ENCODE results near the gene GDF9.

GDF9 gene, protein sequence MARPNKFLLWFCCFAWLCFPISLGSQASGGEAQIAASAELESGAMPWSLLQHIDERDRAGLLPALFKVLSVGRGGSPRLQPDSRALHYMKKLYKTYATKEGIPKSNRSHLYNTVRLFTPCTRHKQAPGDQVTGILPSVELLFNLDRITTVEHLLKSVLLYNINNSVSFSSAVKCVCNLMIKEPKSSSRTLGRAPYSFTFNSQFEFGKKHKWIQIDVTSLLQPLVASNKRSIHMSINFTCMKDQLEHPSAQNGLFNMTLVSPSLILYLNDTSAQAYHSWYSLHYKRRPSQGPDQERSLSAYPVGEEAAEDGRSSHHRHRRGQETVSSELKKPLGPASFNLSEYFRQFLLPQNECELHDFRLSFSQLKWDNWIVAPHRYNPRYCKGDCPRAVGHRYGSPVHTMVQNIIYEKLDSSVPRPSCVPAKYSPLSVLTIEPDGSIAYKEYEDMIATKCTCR

DNA sequence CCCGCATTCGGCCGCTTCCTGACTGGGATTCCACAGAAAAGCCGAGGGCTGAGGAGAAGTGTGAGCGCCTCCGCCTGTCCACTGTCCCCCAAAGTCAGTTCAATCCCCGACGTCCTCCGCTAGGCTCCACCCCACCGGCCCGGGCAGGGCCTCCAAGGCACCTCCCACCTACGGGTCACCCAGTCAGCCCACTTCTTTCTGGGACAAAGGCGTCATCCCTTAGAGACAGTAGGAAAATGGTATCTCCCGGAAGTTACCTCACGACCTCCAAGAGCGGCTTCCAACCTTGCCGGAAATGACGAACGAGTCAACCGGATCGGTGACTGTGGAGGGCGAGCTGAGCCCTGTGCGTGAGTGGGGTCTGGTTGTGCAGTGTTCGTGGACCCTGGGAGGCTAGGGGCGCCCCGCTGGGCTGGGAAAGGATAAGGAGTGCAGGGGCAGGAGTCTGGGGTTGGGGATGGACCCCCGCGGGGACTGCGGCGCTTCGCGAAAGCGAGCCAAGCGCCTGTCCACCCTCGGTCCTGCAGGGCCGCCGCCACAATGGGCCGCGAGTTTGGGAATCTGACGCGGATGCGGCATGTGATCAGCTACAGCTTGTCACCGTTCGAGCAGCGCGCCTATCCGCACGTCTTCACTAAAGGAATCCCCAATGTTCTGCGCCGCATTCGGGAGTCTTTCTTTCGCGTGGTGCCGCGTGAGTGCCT is at the start of gene GDF9, which contains the start of gene UQCRQ:
Gene GDF9 (minus strand): TSS at position 128 of the 704 bp plus-strand sequence. CDS start 1,936 bp downstream, outside the sequence.
Gene UQCRQ (plus strand): TSS at position 301 of the 704 bp plus-strand sequence. CDS start 240 bp downstream, at position 541.
- peak; percentile 83 for DNase-seq (ENCODE audit: low read depth)

DNA sequence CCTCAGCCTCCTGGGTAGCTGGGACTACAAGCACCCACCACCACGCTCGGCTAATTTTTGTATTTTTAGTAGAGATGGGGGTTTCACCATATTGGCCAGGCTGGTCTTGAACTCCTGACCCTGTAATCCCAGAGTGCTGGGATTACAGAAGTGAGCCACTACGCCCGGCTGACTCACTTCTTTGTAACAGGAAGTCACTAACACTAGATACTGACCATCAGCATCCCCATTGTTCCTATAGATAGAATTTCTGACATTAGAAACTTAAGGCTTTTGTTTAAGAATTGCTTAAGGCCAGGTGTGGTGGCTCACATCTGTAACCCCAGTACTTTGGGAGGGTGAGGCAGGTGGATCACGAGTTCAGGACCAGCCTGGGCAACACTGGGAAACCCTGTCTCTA is 49.4 kb upstream of the GDF9 start:
- no peak for DNase-seq (ENCODE audit: low read depth)

DNA sequence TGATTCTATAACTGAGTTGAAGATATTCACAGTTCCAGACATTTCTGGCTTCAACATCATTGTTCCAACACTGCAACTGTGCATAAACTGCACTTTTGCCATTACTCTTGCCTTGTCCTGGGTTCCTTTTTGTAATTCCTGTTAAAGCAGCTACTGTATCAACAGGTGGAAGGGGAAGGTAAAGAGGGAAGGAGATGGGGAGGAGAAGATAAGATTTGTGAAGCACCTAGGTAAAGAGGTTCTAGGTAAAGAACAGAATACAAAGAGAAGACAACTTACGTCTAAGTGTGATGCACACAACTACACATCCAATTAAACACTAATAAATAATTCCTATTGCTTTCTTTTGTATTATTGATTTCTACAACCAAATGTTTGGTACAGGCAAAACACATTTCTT is 43.4 kb upstream of the GDF9 start:
- DNase-seq (ENCODE audit: low read depth): no peak

DNA sequence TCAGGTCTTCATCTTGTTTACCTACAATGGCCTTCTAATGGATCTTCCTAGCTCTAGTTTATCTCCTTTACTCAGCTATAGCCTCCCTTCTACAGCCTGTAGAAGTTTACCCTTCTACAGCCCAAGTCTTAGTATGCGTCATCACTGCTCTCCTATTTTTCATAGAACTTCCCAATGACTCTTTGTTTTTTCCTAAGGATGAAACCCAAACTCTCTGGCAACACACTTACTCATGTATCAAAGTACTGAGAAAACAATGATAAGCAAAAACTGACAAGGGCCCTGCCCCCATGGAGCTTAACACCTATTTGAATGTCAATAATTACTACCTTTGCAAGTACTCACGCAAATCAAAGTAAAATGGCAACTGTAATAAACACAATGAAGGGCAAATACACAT is 40.9 kb upstream of the GDF9 start:
- DNase-seq (ENCODE audit: low read depth): no peak

DNA sequence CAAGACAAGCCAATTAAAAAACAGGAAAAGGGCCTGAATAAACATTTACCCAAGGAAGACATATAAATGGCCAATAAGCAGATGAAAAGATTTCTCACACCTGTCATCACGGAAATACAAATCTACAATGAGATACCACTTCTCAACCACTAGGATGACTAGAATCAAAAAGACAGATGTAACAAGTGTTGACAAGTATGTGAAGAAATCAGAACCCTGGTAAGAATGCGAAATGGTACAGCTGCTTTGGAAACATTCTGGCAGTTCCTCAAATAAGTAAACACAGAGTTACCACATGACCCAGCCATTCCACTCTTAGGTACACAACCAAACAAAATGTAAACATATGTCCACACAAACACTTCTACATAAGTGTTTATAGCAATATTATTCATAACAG is 39.7 kb upstream of the GDF9 start:
- no peak for DNase-seq (ENCODE audit: low read depth)

DNA sequence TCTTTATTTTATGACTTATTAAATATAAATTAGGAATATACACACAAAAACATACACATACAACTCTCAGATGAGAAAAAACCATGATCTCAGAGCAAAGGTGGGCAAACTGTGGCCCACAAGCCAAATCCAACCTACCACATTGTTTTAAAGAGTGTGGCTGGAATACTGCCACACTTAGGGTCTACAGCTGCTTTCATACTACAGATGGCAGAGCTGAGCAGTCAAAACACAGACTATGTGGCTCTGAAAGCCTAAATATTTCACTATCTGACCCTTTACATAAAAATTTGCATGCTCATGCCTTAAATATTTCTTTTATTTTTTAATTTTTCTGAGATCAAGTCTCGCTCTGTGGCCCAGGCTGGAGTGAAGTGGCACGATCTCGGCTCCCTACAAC is 35.5 kb upstream of the GDF9 start:
- no peak for DNase-seq (ENCODE audit: low read depth)

DNA sequence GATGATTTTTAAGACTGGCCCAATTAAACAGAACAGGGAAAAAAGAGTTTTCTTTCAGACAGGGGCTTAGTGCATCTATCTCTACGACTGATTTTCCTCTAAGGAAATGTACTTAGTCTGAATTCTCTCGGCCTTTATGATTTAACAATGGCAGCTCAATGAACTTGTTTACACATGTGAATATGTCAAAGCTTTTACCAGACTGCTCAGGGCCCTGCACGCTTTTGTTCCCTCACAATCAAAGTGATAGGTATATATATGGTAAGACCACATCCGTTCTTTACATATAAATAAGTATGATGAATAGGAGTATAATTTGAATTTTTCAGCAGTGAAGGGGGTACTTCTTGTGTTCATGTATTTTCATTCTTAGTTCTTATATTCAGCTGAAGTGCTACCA is 34.8 kb upstream of the GDF9 start:
- no peak for DNase-seq (ENCODE audit: low read depth)

DNA sequence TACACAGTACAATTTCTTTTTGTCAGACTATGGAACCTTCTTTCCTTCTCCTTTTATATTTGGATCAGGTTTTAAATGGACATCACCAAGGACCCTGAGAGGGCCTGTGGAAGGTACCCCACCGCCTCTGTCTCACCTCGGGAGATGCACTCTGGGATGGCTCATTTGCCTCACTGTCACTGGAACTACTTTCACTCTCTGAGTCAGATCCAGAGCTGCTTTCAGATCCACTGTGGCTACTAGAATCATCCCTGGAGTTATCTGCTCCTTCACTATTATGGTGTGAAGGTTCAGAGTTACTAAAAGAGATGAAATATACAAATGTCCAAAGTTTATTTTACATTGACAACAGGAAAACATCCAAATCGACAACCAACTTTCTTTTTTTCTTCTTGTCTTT is 31.8 kb upstream of the GDF9 start:
- no peak for DNase-seq (ENCODE audit: low read depth)

DNA sequence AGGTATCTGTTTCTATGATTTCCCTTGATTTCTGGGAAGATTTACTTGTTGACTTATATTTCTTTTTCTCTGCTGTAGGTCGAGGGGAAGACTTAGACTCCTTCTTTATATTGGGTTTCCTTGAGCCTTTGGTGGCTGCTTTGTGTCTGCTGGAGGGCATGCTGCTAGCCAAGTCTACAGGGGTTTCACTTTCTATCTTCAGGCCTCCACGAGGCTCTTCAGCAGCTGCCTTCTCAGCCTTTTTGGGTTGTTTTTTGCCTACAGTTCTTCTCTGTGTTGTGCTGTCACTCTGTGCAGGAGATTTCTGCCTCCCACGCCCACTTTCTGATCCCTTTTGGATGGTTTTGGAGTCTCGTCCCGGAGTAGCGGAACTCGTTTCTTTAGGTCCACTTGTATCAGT is 30.4 kb upstream of the GDF9 start:
- no peak for DNase-seq (ENCODE audit: low read depth)

DNA sequence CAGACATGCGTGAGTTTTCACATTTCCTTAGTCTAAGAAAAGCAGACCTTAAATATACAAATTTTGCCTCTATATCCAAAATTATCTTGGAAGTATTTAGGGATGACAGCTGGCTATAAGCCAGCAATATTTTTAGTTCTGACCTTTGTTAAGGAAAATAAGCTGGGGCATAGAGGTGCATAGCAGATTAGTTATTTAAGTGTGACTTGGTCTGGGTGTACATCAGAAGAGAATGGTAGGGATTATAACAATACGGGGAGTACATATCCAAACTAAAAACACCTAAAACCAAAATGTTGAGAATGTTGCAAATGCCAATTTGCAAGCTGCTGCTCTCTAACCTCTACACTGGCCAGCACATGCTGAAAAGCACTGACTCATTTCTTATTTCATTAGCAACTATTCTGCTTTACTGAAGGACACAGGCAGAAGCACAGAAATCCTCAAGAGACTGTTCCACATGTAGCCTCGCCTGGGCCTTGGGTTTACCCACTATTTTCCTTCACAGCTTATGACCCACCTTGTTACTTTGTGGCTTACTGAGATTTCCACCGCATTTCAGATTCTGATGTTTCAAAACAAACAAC is 29.5 kb upstream of the GDF9 start:
- DNase-seq (ENCODE audit: low read depth): no peak

DNA sequence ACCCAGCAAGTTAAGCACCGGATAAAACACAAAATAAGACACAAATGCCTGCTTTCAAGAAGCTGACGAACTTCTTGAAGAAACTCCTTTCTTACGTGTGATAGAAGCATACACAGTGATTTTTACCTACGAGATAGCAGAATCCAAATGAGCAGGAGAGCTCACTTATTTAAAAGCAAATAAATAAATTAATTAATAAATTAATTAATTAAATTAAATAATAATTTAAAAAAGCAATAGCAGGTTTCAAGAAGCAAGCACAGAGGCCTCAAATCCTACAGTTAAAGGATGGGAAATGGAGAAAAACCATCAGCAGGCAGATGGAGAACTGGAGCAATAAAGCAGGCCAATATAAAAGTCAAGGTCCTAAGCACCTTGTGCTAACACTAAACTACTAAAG is 24.5 kb upstream of the GDF9 start:
- no peak for DNase-seq (ENCODE audit: low read depth)

DNA sequence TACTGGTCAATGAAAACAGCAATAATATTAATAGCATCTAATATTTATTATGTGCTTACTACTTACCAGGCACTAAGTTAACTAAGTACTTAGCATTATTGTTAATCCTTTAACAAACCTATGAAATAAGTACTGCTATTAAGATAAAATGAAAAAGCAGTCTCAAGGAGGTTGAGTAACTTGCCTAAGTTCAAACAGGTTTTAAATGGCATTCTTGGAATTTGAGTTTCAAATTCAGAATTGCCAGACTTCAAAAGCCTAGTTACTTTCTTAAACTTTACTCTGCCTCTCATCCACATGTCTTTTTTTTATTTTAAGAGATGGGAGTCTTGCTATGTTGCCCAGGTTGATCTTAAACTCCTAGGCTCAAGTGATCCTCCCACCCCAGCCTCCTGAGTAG is 23.2 kb upstream of the GDF9 start:
- DNase-seq (ENCODE audit: low read depth): no peak

DNA sequence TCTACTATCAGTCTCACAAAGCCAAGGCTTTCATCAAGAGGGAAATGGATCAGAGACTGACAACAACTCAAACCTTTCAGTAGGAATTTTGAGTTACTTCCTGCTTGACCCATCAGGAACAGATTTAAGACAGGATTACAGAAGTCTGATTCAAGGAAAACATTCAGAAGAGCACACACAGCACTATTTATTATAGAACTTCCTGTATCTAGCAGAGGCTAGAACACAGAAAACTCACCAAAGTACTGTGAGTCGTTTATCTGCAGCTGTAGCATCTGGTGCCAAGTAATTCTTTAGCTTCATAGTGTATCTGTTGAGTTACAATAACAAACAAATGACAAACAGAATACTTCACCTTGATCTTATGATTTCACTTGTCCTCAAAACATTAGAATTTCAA is 21.0 kb upstream of the GDF9 start:
- no peak for DNase-seq (ENCODE audit: low read depth)

DNA sequence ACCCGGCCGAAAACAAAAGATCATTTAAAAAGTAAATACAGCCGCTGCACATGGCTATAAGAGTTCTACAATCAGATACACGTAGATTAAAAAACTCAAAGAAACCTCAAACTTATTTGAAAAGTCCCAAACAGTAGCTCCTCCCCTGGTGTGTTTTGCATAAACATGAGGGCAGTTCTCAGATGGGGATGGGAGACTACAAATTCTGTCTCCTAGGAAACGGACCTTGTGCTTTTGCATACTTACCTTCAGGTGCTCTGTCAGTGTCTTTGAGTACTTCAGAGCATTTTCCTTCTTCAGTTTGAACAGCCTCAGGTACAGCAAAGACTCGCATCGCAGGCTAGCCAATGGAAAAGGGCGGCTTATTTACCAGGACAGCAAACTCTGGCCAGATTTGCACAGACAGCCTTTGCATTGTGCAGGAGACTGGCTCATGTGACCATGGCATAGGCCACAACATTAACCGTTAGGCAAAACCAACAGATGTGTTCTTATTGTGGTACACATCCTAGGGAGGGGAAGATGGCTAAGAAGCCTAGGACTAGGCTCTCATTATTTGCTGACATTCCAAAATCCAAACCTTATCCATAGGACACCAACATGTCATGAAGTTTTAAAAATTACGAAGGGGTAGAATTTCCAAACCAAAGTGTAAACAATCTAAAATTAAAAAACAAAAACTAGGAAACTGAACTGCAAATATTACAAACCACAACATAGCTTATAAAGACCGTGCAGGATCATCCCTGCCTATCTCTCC is 20.0 kb upstream of the GDF9 start:
- no peak for DNase-seq (ENCODE audit: low read depth)

DNA sequence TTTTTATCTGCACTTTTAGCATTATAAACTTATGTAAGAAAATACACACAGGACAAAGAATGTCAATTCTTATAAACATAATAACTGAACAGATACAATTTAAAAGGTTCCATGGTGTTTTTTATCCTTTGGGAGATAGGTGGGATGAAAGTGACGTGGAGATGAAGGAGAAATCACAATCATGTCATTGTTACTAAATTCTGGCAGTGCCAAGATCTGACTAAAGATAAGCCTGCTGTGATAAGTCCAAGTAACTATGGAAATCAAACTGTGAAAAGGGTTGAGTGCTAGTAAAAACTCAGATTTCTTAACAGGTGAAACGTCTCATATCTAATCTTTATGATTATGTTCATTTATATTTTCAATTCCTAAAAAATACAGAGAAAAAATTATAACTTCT is 18.3 kb upstream of the GDF9 start:
- no peak for DNase-seq (ENCODE audit: low read depth)

DNA sequence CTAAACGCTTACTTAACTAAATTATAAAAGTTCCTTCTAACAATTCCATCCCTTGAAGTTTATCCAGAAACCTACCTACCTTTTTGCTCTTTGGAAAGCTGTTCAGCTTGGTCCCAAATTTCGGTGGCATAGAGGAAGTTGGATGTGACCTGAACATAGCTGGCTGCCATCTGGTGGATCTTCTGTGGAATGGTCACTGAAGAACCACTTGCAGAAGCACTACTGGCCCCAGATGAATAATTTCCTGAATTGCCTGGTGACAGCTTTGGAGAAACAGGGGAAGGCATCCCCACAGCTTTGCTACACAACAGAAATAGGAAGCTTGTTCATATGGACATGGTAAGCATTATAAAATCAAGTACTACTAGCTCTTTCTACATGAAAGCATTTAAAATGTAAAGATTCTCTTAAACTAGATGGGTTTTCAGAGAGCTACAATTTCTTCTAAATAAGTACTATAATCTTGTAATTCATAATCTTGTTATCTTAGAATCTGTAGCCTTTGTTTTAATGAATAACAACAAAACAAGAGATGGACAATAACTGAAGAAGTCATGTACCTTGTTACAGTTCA is 17.1 kb upstream of the GDF9 start:
- no peak for DNase-seq (ENCODE audit: low read depth)

DNA sequence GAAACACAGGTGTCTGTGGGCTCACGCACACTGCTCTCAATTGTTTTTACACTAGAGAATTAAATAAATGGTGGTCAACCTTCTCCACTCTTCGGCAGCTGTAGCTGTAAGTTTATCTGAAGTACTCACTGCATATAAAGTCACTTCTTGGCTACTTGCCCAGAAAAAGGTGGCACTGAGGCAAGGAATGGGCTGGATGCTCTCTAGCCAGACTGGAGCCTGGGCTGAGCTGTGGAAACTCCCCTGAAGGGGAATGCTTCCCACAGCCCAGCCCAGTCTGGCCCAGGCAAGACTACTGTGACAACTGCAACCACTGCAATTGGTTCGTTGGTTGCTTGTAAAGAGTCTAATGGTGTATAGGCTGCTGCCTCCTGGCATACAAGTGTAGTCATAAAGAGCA is 11.7 kb upstream of the GDF9 start:
- no peak for DNase-seq (ENCODE audit: low read depth)

DNA sequence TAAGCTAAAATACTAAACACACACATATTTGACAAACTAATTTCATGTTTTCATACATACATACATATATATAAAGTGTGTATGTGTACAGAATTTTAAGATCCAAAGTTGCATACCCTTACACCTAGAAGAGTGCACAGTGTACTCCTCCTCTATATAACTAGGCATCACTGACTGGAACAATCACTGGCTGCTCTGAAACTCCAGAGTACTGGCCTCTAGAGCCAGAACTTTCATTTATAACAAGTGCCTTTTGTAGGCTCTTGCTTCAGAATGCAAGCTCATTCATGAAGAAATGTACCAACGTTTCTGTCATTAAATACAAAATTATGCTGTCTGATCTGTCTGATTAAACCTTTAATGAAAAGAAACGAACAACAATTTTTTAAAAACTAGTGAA is 11.2 kb upstream of the GDF9 start:
- no peak for DNase-seq (ENCODE audit: low read depth)

DNA sequence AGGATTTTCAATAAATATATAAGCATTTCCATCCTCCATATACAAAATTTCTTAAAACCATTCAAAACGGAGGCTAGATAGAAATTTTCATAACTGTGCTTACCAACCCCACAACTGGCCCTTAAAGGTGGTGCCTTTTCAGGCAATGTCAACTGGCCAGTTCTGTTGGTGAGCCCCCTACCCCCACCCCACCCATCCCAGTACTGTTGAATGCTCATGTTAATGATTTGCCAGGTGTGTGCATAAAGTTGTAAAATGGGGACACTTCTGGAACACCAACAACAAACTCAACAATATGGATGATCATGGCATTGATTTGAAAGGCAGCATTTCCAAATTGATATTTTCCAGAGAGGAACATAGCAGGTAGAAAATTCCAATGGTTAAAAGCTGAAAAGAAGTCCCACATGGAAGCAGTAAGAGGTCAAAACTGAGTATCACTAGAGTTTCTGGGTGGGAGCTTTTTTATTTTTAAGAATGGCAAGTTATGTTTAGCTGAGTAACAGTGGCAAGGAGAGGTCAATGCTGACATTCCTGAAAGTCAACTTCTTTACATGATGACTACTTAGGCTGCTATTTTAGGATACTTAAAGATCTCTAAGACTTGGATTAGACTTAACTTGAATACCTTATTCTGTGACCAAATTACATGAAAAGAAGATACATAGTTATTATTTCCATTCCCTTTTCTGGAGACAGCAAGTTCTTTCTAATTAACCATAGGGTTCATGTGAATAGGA is 9.9 kb upstream of the GDF9 start:
- no peak for DNase-seq (ENCODE audit: low read depth)

DNA sequence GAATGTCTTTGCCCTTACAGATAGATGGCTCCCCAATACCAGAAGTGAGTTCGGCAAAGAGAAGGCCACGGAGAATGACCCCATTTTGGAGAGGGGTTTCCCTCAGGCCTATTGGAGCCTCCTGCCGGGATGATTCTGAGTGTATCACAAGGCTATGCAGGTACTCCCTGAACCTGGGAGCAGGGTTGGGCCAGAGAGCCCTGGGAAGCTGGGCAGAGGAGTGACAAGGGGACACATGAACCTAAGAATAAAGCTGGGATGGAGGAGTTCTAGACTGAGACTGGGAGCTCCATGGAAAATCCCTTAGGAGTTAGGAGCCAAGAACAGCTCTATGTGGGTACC is 7.6 kb upstream of the GDF9 start:
- no peak for DNase-seq (ENCODE audit: low read depth)
